Measurements from ENCODE around the gene MIS18A. TPM values are rescaled to one million over a fixed set of nuclear protein-coding genes. Genes with fewer than 3 reads are reported as not detected.

MIS18A gene
- polyA plus RNA-seq (2013, experiment 1 of 4): 56.0 TPM
- polyA plus RNA-seq (2013, experiment 2 of 4): 55.8 TPM
- 45.2 TPM for polyA plus RNA-seq (2013, experiment 3 of 4)
- polyA plus RNA-seq (2013, experiment 4 of 4): 48.9 TPM

- peak within 1 kb of the TSS; percentile 36 for H3K27ac ChIP-seq (ENCODE audit: insufficient read depth, low read depth, low read length, poor library complexity, severe bottlenecking)
- H3K36me3 ChIP-seq (ENCODE audit: control insufficient read depth, insufficient read depth, low read length): peaks cover 3% of the 10 kb centered on the region
- WGBS, 2 experiments: 0% methylated on average over 69 of the region's 69 CpGs
- no peaks in the 10 kb centered on the region for H3K27me3 ChIP-seq (ENCODE audit: control insufficient read depth, insufficient read depth, low read length, poor library complexity, severe bottlenecking)
- H3K4me1 ChIP-seq (ENCODE audit: control insufficient read depth, insufficient read depth, low read length): peaks cover 6% of the 10 kb centered on the region
- H3K9me3 ChIP-seq (ENCODE audit: control insufficient read depth, low read length): no peaks in the 10 kb centered on the region
- peak within 1 kb of the TSS; percentile 95 for H3K4me3 ChIP-seq (ENCODE audit: insufficient read depth, low read depth, low read length)
These were observed at the start of gene MIS18A for GRCh38 chr21:32278518-32279376. TSS of gene MIS18A (minus strand) at chr21:32279049. CDS start at chr21:32279014, 35 bp downstream.

- Histone ChIP-seq H3K27me3 (ENCODE audit: control insufficient read depth, insufficient read depth, low read length, poor library complexity, severe bottlenecking) (no peaks in the 10 kb centered on the region), H3K4me3 (ENCODE audit: insufficient read depth, low read depth, low read length) (no peak overlapping the region), H3K27ac (ENCODE audit: insufficient read depth, low read depth, low read length, poor library complexity, severe bottlenecking) (no peak overlapping the region)
These were observed 49.7 kb upstream of the MIS18A start for GRCh38 chr21:32328595-32328994.

GRCh38 chr21:32325706-32326105, 46.9 kb upstream of the MIS18A start:
- no peaks in the 10 kb centered on the region for H3K27me3 ChIP-seq (ENCODE audit: control insufficient read depth, insufficient read depth, low read length, poor library complexity, severe bottlenecking)
- H3K4me1 ChIP-seq (ENCODE audit: control insufficient read depth, insufficient read depth, low read length): peaks cover 6% of the 10 kb centered on the region
- 91 to 93% methylated on average over 8 of the region's 8 CpGs for WGBS, 2 experiments
- no peak overlapping the region for H3K27ac ChIP-seq (ENCODE audit: insufficient read depth, low read depth, low read length, poor library complexity, severe bottlenecking)
- H3K36me3 ChIP-seq (ENCODE audit: control insufficient read depth, insufficient read depth, low read length): peaks cover 23% of the 10 kb centered on the region
- no peaks in the 10 kb centered on the region for H3K9me3 ChIP-seq (ENCODE audit: control insufficient read depth, low read length)
- no peak overlapping the region for H3K4me3 ChIP-seq (ENCODE audit: insufficient read depth, low read depth, low read length)

More at GRCh38 chr21:32328595-32328994, 49.7 kb upstream of the MIS18A start:
- WGBS, 2 experiments: 95 to 97% methylated on average over 3 of the region's 3 CpGs
- H3K4me1 ChIP-seq (ENCODE audit: control insufficient read depth, insufficient read depth, low read length): peaks cover 18% of the 10 kb centered on the region
- peaks cover 25% of the 10 kb centered on the region for H3K36me3 ChIP-seq (ENCODE audit: control insufficient read depth, insufficient read depth, low read length)
- no peaks in the 10 kb centered on the region for H3K9me3 ChIP-seq (ENCODE audit: control insufficient read depth, low read length)

DNA sequence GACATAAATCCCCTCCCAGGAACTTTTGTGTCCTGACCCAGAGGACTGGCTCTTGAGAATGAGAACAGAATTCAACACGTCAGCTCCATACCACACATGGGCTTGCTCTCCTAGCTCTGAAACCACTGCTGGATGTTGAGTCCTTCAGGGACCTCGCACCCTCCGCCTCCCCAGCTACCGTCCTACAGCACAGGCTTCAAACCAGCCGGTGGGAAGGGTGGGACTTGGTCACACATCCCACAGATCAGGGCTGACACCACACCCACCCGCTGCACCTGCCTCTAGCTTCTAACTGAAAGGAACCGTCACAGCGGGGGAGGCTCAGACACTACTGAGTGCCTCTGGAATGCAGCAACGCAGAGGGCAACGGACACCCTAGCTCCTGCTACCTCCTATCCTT, 43.8 kb upstream of the MIS18A start:
- no peaks in the 10 kb centered on the region for H3K27me3 ChIP-seq (ENCODE audit: control insufficient read depth, insufficient read depth, low read length, poor library complexity, severe bottlenecking)
- 89 to 90% methylated on average over 10 of the region's 10 CpGs for WGBS, 2 experiments
- H3K9me3 ChIP-seq (ENCODE audit: control insufficient read depth, low read length): no peaks in the 10 kb centered on the region
- no peak overlapping the region for H3K4me3 ChIP-seq (ENCODE audit: insufficient read depth, low read depth, low read length)
- no peaks in the 10 kb centered on the region for H3K4me1 ChIP-seq (ENCODE audit: control insufficient read depth, insufficient read depth, low read length)
- peaks cover 32% of the 10 kb centered on the region for H3K36me3 ChIP-seq (ENCODE audit: control insufficient read depth, insufficient read depth, low read length)
- H3K27ac ChIP-seq (ENCODE audit: insufficient read depth, low read depth, low read length, poor library complexity, severe bottlenecking): no peak overlapping the region

- 96% methylated on average over 11 of the region's 12 CpGs for WGBS, 2 experiments
- Histone ChIP-seq H3K36me3 (ENCODE audit: control insufficient read depth, insufficient read depth, low read length) (peaks cover 37% of the 10 kb centered on the region), H3K4me3 (ENCODE audit: insufficient read depth, low read depth, low read length) (no peak overlapping the region), H3K9me3 (ENCODE audit: control insufficient read depth, low read length) (no peaks in the 10 kb centered on the region), H3K4me1 (ENCODE audit: control insufficient read depth, insufficient read depth, low read length) (no peaks in the 10 kb centered on the region), H3K27ac (ENCODE audit: insufficient read depth, low read depth, low read length, poor library complexity, severe bottlenecking) (no peak overlapping the region), H3K27me3 (ENCODE audit: control insufficient read depth, insufficient read depth, low read length, poor library complexity, severe bottlenecking) (no peaks in the 10 kb centered on the region)
These were observed 43.3 kb upstream of the MIS18A start for GRCh38 chr21:32322103-32322502.

DNA sequence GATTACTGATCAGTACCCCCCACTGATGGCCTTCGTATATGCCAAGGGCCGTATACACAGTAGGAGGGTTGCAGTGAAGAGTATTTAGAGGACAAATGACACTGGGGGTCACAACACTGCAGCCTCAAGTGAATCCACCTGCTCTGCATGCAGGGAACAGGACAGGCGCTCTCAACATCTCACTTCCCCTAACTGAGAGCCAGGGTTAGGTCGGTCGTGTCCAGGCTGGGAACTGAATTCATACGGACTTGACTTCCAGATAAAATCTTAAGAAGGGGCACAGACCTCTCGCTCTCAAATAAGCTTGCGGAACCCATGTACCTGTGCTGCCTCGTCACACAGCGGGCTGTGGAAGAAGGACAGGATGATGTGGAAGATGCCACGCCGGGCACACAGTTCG, 42.6 kb upstream of the MIS18A start:
- H3K36me3 ChIP-seq (ENCODE audit: control insufficient read depth, insufficient read depth, low read length): peaks cover 41% of the 10 kb centered on the region
- no peaks in the 10 kb centered on the region for H3K27me3 ChIP-seq (ENCODE audit: control insufficient read depth, insufficient read depth, low read length, poor library complexity, severe bottlenecking)
- 94 to 96% methylated on average over 13 of the region's 13 CpGs for WGBS, 2 experiments
- no peak overlapping the region for H3K4me3 ChIP-seq (ENCODE audit: insufficient read depth, low read depth, low read length)
- no peaks in the 10 kb centered on the region for H3K4me1 ChIP-seq (ENCODE audit: control insufficient read depth, insufficient read depth, low read length)
- H3K27ac ChIP-seq (ENCODE audit: insufficient read depth, low read depth, low read length, poor library complexity, severe bottlenecking): no peak overlapping the region
- no peaks in the 10 kb centered on the region for H3K9me3 ChIP-seq (ENCODE audit: control insufficient read depth, low read length)

DNA sequence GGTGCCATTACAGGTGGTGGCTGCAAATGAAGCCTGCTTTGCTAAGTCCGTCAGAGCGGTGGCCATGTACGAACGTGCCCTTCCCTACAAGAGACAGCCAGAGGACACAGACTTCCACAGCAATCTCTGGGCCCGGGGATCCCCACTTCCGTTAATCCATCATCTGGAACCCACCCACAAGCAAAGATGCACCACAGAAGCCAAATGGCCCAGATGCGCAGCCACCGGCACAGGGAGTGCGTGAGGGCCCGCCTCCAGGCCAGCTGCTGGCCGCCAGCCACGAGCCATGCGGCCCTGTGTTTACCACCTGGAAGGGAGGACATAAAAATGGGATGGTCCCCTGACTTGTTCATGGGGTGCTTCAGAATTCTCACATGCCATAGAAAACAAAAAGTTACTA, 41.9 kb upstream of the MIS18A start:
- H3K36me3 ChIP-seq (ENCODE audit: control insufficient read depth, insufficient read depth, low read length): peaks cover 45% of the 10 kb centered on the region
- WGBS, 2 experiments: 93 to 95% methylated on average over 13 of the region's 13 CpGs

GRCh38 chr21:32320059-32320458, 41.2 kb upstream of the MIS18A start:
- H3K27ac ChIP-seq (ENCODE audit: insufficient read depth, low read depth, low read length, poor library complexity, severe bottlenecking): no peak overlapping the region
- no peaks in the 10 kb centered on the region for H3K9me3 ChIP-seq (ENCODE audit: control insufficient read depth, low read length)
- WGBS, 2 experiments: 90 to 94% methylated on average over 6 of the region's 6 CpGs
- no peaks in the 10 kb centered on the region for H3K4me1 ChIP-seq (ENCODE audit: control insufficient read depth, insufficient read depth, low read length)
- H3K27me3 ChIP-seq (ENCODE audit: control insufficient read depth, insufficient read depth, low read length, poor library complexity, severe bottlenecking): no peaks in the 10 kb centered on the region
- peaks cover 47% of the 10 kb centered on the region for H3K36me3 ChIP-seq (ENCODE audit: control insufficient read depth, insufficient read depth, low read length)
- H3K4me3 ChIP-seq (ENCODE audit: insufficient read depth, low read depth, low read length): no peak overlapping the region

More for the DNA sequence above, 41.9 kb upstream of the MIS18A start:
- Histone ChIP-seq H3K27ac (ENCODE audit: insufficient read depth, low read depth, low read length, poor library complexity, severe bottlenecking) (no peak overlapping the region), H3K4me1 (ENCODE audit: control insufficient read depth, insufficient read depth, low read length) (no peaks in the 10 kb centered on the region), H3K9me3 (ENCODE audit: control insufficient read depth, low read length) (no peaks in the 10 kb centered on the region), H3K27me3 (ENCODE audit: control insufficient read depth, insufficient read depth, low read length, poor library complexity, severe bottlenecking) (no peaks in the 10 kb centered on the region), H3K4me3 (ENCODE audit: insufficient read depth, low read depth, low read length) (no peak overlapping the region)

GRCh38 chr21:32319012-32319411, 40.2 kb upstream of the MIS18A start:
- peaks cover 45% of the 10 kb centered on the region for H3K36me3 ChIP-seq (ENCODE audit: control insufficient read depth, insufficient read depth, low read length)
- H3K27me3 ChIP-seq (ENCODE audit: control insufficient read depth, insufficient read depth, low read length, poor library complexity, severe bottlenecking): no peaks in the 10 kb centered on the region
- no peak overlapping the region for H3K27ac ChIP-seq (ENCODE audit: insufficient read depth, low read depth, low read length, poor library complexity, severe bottlenecking)
- WGBS, 2 experiments: 88 to 91% methylated on average over 7 of the region's 7 CpGs
- H3K4me3 ChIP-seq (ENCODE audit: insufficient read depth, low read depth, low read length): no peak overlapping the region
- H3K9me3 ChIP-seq (ENCODE audit: control insufficient read depth, low read length): no peaks in the 10 kb centered on the region
- H3K4me1 ChIP-seq (ENCODE audit: control insufficient read depth, insufficient read depth, low read length): no peaks in the 10 kb centered on the region

DNA sequence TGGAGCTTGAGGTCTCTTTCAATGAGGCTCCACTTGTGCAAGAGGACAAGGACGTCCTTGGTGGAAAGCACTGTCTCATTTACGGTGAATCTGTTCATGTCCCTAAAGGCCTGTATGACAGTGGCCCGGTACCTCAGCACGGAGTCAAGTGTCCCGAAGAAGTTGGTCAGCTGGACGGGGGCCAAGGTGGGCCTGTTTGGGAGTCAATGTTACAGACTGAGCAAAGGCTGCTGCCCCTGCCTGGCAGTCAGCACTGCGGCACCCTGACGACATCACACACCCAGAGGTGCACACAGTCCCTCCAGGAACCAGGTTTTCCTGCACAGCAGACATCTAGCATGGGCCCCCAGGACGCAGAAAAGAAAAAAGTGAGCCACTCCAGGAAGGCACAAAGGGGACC, 38.9 kb upstream of the MIS18A start:
- Histone ChIP-seq H3K9me3 (ENCODE audit: control insufficient read depth, low read length) (no peaks in the 10 kb centered on the region), H3K4me1 (ENCODE audit: control insufficient read depth, insufficient read depth, low read length) (no peaks in the 10 kb centered on the region), H3K36me3 (ENCODE audit: control insufficient read depth, insufficient read depth, low read length) (peaks cover 33% of the 10 kb centered on the region), H3K4me3 (ENCODE audit: insufficient read depth, low read depth, low read length) (no peak overlapping the region), H3K27me3 (ENCODE audit: control insufficient read depth, insufficient read depth, low read length, poor library complexity, severe bottlenecking) (no peaks in the 10 kb centered on the region), H3K27ac (ENCODE audit: insufficient read depth, low read depth, low read length, poor library complexity, severe bottlenecking) (no peak overlapping the region)
- WGBS, 2 experiments: 89 to 92% methylated on average over 9 of the region's 9 CpGs
